SK-N-SH treated with all-trans-retinoic acid at 6 μM for 48 hours (cell line): Measurements from ENCODE around the gene CACHD1.

Experiments
- ATAC-seq: fragments of 200-7000 bp; cut with Tn5 transposase; 3 replicates; pipeline ENCODE4 v1.9.1; 2020; ENCODE audit warnings: mild to moderate bottlenecking, moderate library complexity
- ARNTL ChIP-seq: fragments of 450-650 bp; formaldehyde crosslinking; IDR thresholded peaks from 2 replicates; pipeline ENCODE4 v1.5.0; 2020; ENCODE audit warnings: low read depth, mild to moderate bottlenecking, moderate library complexity, borderline replicate concordance
- BACH2 ChIP-seq: fragments of 250-450 bp; sonication (Bioruptor Pico); IDR thresholded peaks from 2 replicates; pipeline ENCODE4 v1.9.0; 2021; ENCODE audit warnings: mild to moderate bottlenecking, borderline replicate concordance
- CSDC2 ChIP-seq: fragments of 250-450 bp; sonication (Bioruptor Pico); IDR thresholded peaks from 2 replicates; pipeline ENCODE4 v1.5.0; 2020; ENCODE audit warnings: mild to moderate bottlenecking, moderate library complexity
- CSRNP3 ChIP-seq: fragments of 250-450 bp; sonication (Bioruptor Pico); IDR thresholded peaks from 2 replicates; pipeline ENCODE4 v1.5.1; 2021; ENCODE audit warnings: mild to moderate bottlenecking, moderate library complexity
- ESRRG ChIP-seq: fragments of 250-450 bp; sonication (Bioruptor Pico); IDR thresholded peaks from 2 replicates; pipeline ENCODE4 v1.6.1; 2021; ENCODE audit warnings: mild to moderate bottlenecking
- GLIS3 ChIP-seq: fragments of 250-450 bp; sonication (Bioruptor Pico); IDR thresholded peaks from 2 replicates; pipeline ENCODE4 v1.5.0; 2020; ENCODE audit warnings: mild to moderate bottlenecking, moderate library complexity
- ISL1 ChIP-seq: fragments of 250-450 bp; sonication (Bioruptor Pico); IDR thresholded peaks from 2 replicates; pipeline ENCODE4 v2.1.2; 2022; ENCODE audit warnings: mild to moderate bottlenecking, moderate library complexity
- OSR1 ChIP-seq: fragments of 250-450 bp; sonication (Bioruptor Pico); IDR thresholded peaks from 2 replicates; pipeline ENCODE4 v1.8.0; 2022; ENCODE audit warnings: moderate library complexity, mild to moderate bottlenecking, inconsistent platforms
- POU6F1 ChIP-seq: fragments of 250-450 bp; sonication (Bioruptor Pico); IDR thresholded peaks from 2 replicates; pipeline ENCODE4 v1.8.0; 2021; ENCODE audit warnings: low read depth, mild to moderate bottlenecking, moderate library complexity, borderline replicate concordance
- PPARA ChIP-seq: fragments of 250-450 bp; sonication (Bioruptor Pico); IDR thresholded peaks from 2 replicates; pipeline ENCODE4 v1.5.0; 2020; ENCODE audit warnings: mild to moderate bottlenecking, borderline replicate concordance
- RARB ChIP-seq: fragments of 250-450 bp; sonication (Bioruptor Pico); IDR thresholded peaks from 2 replicates; pipeline ENCODE4 v1.8.0; 2021; ENCODE audit warnings: mild to moderate bottlenecking, moderate library complexity
- SNAI2 ChIP-seq: fragments of 250-450 bp; sonication (Bioruptor Pico); IDR thresholded peaks from 2 replicates; pipeline ENCODE4 v1.5.0; 2020; ENCODE audit warnings: mild to moderate bottlenecking, moderate library complexity
- TCF4 ChIP-seq: fragments of 250-450 bp; sonication (Bioruptor Pico); IDR thresholded peaks from 2 replicates; pipeline ENCODE4 v1.8.0; 2021; ENCODE audit warnings: mild to moderate bottlenecking, moderate library complexity, borderline replicate concordance
- TOX ChIP-seq: fragments of 250-450 bp; sonication (Bioruptor Pico); IDR thresholded peaks from 2 replicates; pipeline ENCODE4 v1.8.0; 2021; ENCODE audit warnings: mild to moderate bottlenecking, moderate library complexity, borderline replicate concordance
- ZC3H10 ChIP-seq: fragments of 250-450 bp; sonication (Bioruptor Pico); IDR thresholded peaks from 2 replicates; pipeline ENCODE4 v1.5.1; 2021; ENCODE audit warnings: mild to moderate bottlenecking, moderate library complexity
- ZFP30 ChIP-seq: fragments of 450-650 bp; formaldehyde crosslinking; IDR thresholded peaks from 2 replicates; pipeline ENCODE4 v1.5.0; 2022; ENCODE audit warnings: mild to moderate bottlenecking, moderate library complexity
- ZNF565 ChIP-seq: fragments of 450-650 bp; formaldehyde crosslinking; conservative IDR thresholded peaks from 2 replicates; pipeline ENCODE4 v1.5.0; 2020; ENCODE audit warnings: low read depth, mild to moderate bottlenecking, moderate library complexity
- ZNF70 ChIP-seq: fragments of 450-650 bp; formaldehyde crosslinking; IDR thresholded peaks from 2 replicates; pipeline ENCODE4 v1.5.0; 2020; ENCODE audit warnings: mild to moderate bottlenecking, moderate library complexity
- ZNF8 ChIP-seq: fragments of 450-650 bp; formaldehyde crosslinking; IDR thresholded peaks from 2 replicates; pipeline ENCODE4 v1.5.0; 2020; ENCODE audit warnings: mild to moderate bottlenecking, moderate library complexity
- TF ChIP-seq, protein P1 (sequence below): fragments of 250-450 bp; sonication (Bioruptor Pico); IDR thresholded peaks from 2 replicates; pipeline ENCODE4 v1.5.1; 2020; ENCODE audit warnings: low read depth, mild to moderate bottlenecking, moderate library complexity
- TF ChIP-seq, protein P2 (sequence below): fragments of 250-450 bp; sonication (Bioruptor Pico); IDR thresholded peaks from 2 replicates; pipeline ENCODE4 v1.5.0; 2020; ENCODE audit warnings: mild to moderate bottlenecking, moderate library complexity

The CACHD1 gene

GRCh38 chr1:64645735-64646134, 175.8 kb downstream of the CACHD1 start:
- ATAC-seq = no peak
- TF ChIP-seq POU6F1 (CRISPR knock-in tag) = no peak
- TF ChIP-seq GLIS3 = no peak
- TF ChIP-seq ISL1 = no peak
- no peak for TF ChIP-seq TOX (CRISPR knock-in tag)
- TF ChIP-seq, protein P1, sequence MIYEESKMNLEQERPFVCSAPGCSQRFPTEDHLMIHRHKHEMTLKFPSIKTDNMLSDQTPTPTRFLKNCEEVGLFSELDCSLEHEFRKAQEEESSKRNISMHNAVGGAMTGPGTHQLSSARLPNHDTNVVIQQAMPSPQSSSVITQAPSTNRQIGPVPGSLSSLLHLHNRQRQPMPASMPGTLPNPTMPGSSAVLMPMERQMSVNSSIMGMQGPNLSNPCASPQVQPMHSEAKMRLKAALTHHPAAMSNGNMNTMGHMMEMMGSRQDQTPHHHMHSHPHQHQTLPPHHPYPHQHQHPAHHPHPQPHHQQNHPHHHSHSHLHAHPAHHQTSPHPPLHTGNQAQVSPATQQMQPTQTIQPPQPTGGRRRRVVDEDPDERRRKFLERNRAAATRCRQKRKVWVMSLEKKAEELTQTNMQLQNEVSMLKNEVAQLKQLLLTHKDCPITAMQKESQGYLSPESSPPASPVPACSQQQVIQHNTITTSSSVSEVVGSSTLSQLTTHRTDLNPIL (CRISPR knock-in tag) = no peak
- no peak for TF ChIP-seq ZNF565 (CRISPR knock-in tag)
- no peak for TF ChIP-seq BACH2 (CRISPR knock-in tag)
- TF ChIP-seq PPARA = no peak
- no peak for TF ChIP-seq CSRNP3
- TF ChIP-seq ZFP30 (CRISPR knock-in tag) = no peak
- no peak for TF ChIP-seq SNAI2
- TF ChIP-seq OSR1 = no peak
- TF ChIP-seq TCF4 (CRISPR knock-in tag) = no peak
- no peak for TF ChIP-seq ZNF8 (CRISPR knock-in tag)
- TF ChIP-seq, all 23 proteins: peak for 0

DNA sequence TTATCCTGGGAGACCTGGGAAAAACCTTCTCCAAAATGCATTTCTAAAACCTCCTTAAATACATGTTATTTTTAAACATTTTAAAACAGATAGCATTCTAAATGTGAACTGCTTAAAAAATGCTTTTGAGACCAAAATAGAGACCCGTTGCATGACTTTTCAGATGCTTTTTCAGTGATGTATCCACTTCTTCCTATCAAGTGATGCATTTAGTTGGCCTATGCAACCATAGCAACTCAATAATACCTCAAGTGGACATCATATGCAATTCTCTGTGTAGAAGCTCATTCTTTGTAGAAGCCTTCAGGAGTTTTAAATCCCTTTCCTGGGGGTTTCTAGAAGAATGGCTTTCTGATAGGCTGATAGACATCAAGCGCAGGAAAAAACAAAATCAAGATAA, 180.5 kb downstream of the CACHD1 start:
- ATAC-seq = no peak
- no peak for TF ChIP-seq CSRNP3
- no peak for TF ChIP-seq TOX (CRISPR knock-in tag)
- no peak for TF ChIP-seq ZFP30 (CRISPR knock-in tag)
- TF ChIP-seq POU6F1 (CRISPR knock-in tag) = no peak
- TF ChIP-seq SNAI2 = no peak
- no peak for TF ChIP-seq CSDC2
- no peak for TF ChIP-seq RARB (CRISPR knock-in tag)
- no peak for TF ChIP-seq ESRRG (CRISPR knock-in tag)
- TF ChIP-seq ISL1 = no peak
- TF ChIP-seq, protein P2, sequence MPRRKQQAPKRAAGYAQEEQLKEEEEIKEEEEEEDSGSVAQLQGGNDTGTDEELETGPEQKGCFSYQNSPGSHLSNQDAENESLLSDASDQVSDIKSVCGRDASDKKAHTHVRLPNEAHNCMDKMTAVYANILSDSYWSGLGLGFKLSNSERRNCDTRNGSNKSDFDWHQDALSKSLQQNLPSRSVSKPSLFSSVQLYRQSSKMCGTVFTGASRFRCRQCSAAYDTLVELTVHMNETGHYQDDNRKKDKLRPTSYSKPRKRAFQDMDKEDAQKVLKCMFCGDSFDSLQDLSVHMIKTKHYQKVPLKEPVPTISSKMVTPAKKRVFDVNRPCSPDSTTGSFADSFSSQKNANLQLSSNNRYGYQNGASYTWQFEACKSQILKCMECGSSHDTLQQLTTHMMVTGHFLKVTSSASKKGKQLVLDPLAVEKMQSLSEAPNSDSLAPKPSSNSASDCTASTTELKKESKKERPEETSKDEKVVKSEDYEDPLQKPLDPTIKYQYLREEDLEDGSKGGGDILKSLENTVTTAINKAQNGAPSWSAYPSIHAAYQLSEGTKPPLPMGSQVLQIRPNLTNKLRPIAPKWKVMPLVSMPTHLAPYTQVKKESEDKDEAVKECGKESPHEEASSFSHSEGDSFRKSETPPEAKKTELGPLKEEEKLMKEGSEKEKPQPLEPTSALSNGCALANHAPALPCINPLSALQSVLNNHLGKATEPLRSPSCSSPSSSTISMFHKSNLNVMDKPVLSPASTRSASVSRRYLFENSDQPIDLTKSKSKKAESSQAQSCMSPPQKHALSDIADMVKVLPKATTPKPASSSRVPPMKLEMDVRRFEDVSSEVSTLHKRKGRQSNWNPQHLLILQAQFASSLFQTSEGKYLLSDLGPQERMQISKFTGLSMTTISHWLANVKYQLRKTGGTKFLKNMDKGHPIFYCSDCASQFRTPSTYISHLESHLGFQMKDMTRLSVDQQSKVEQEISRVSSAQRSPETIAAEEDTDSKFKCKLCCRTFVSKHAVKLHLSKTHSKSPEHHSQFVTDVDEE (CRISPR knock-in tag) = no peak
- TF ChIP-seq ARNTL (CRISPR knock-in tag) = no peak
- TF ChIP-seq ZNF565 (CRISPR knock-in tag) = no peak
- no peak for TF ChIP-seq ZNF70

GRCh38 chr1:64651841-64652240, 181.9 kb downstream of the CACHD1 start:
- ATAC-seq = no peak
- TF ChIP-seq ZFP30 (CRISPR knock-in tag) (no peak), ZNF565 (CRISPR knock-in tag) (no peak), CSRNP3 (no peak), ZNF8 (CRISPR knock-in tag) (no peak), SNAI2 (no peak), CSDC2 (no peak), ZNF70 (no peak), ISL1 (no peak), RARB (CRISPR knock-in tag) (no peak), ZC3H10 (CRISPR knock-in tag) (no peak), TCF4 (CRISPR knock-in tag) (no peak), ARNTL (CRISPR knock-in tag) (no peak), TOX (CRISPR knock-in tag) (no peak), GLIS3 (no peak), ESRRG (CRISPR knock-in tag) (no peak)
- TF ChIP-seq, protein P2 (CRISPR knock-in tag) = no peak
